Gastrocnemius medialis (tissue), 4 donors: ENCODE measurements around the gene ADH5. TPM values are rescaled to one million over a fixed set of nuclear protein-coding genes. Genes with fewer than 3 reads are reported as not detected.

Experiments
- ATAC-seq, 2 donors: fragments of 150-250 bp; one replicate each; pipeline ENCODE4 v1.9.1; 2016
- DNase-seq, 2 donors: peaks; one replicate each; pipeline ENCODE4 v3.0.0-alpha.2; 2019
- H3K27ac ChIP-seq, 4 donors: fragments of 200-600 bp; sonication (generic); 1 replicate in 1 of 4; 2 replicates in 3 of 4; pipeline ENCODE4 v1.5.1; 2016 to 2018; ENCODE audit warnings: mild to moderate bottlenecking in 2 of 4, moderate library complexity in 1 of 4
- H3K27me3 ChIP-seq, 3 donors: fragments of 200-600 bp; sonication (generic) in 2 of 3; 1 replicate in 1 of 3; 2 replicates in 2 of 3; pipeline versions ENCODE4 v1.5.1 to v1.6.0; 2016 to 2019; ENCODE audit warnings: mild to moderate bottlenecking in 1 of 3, moderate library complexity in 1 of 3
- H3K36me3 ChIP-seq, 2 donors: fragments of 200-600 bp; sonication (generic) in 1 of 2; one replicate each; pipeline ENCODE4 v1.5.1; 2017 to 2018
- H3K4me1 ChIP-seq, 2 donors: fragments of 200-600 bp; sonication (generic) in 1 of 2; one replicate each; pipeline ENCODE4 v1.5.1; 2016 to 2017; ENCODE audit warnings: mild to moderate bottlenecking in 2 of 2
- H3K4me3 ChIP-seq, 4 donors: fragments of 200-600 bp; sonication (generic) in 3 of 4; 1 replicate in 1 of 4; 2 replicates in 3 of 4; pipeline ENCODE4 v1.5.1; 2016 to 2019; ENCODE audit warnings: mild to moderate bottlenecking in 2 of 4
- H3K9me3 ChIP-seq, 3 donors: fragments of 200-600 bp; sonication (generic) in 2 of 3; 1 replicate in 1 of 3; 2 replicates in 2 of 3; pipeline ENCODE4 v1.5.1; 2016 to 2019
- CTCF ChIP-seq, 5 experiments: fragments of 450-650 bp in 3 of 5; fragments of 200-600 bp in 2 of 5; sonication (generic) in 2 of 5; IDR thresholded peaks in 4 of 5; conservative IDR thresholded peaks in 1 of 5; 1 replicate in 4 of 5; 2 replicates in 1 of 5; pipeline ENCODE4 v1.5.1; 2016 to 2019; ENCODE audit warnings: antibody characterized with exemption in 5 of 5, mild to moderate bottlenecking in 3 of 5, moderate library complexity in 3 of 5
- POLR2A ChIP-seq, 2 donors: fragments of 450-650 bp; IDR thresholded peaks; one replicate each; pipeline ENCODE4 v1.6.1; 2017; ENCODE audit warnings: antibody characterized with exemption in 2 of 2, mild to moderate bottlenecking in 2 of 2, moderate library complexity in 2 of 2
- in situ Hi-C, 4 donors: fragments of 200-750 bp; cut with MboI; loops; one replicate each; pipeline versions ENCODE4 v1.15.0 to v1.8.0; 2017; ENCODE audit warnings: low sequenced_read_pairs in 4 of 4
- intact Hi-C: fragments of 100-400 bp; cut with DNase I; formaldehyde crosslinking; loops from one replicate; pipeline ENCODE4 v1.15.1; 2023; ENCODE audit warnings: low total_unique reads
- total RNA-seq, 4 donors: library from RNA; depleted of rRNA; stranded (reverse); fragments of >200 nt; gene quantifications; one replicate each; pipeline versions ENCODE4 v1.1.0 to v1.2.3, GENCODE V29; 2016

ADH5 gene
- total RNA-seq, 4 donors from 2014 or later: 55.2 to 101 (median 72.6) TPM

- Histone ChIP-seq H3K27me3 (no peaks in the 10 kb centered on the region), H3K36me3 (no peaks in the 10 kb centered on the region), H3K4me3 (no peak overlapping the region), H3K4me1 (no peaks in the 10 kb centered on the region), H3K27ac (no peak overlapping the region), H3K9me3 (no peaks in the 10 kb centered on the region)
- intact Hi-C loops (no loop called here), in situ Hi-C loops (no loop called here)
- DNase-seq: no peak
- no peak for ATAC-seq
- TF ChIP-seq CTCF (IDR thresholded peaks at IDR 0.05 in 4 of 5, conservative IDR thresholded peaks at IDR 0.05 in 1 of 5) (no peak), POLR2A (IDR thresholded peaks at IDR 0.05) (no peak)
Observed at GRCh38 chr4:99033956-99034355, 54.6 kb downstream of the ADH5 start.

- no peak for DNase-seq
- no peaks in the 10 kb centered on the region for H3K9me3 ChIP-seq
- H3K4me1 ChIP-seq: peaks cover 2 to 6% of the 10 kb centered on the region in 2 donors
- H3K4me3 ChIP-seq: no peak overlapping the region
- in situ Hi-C loops (no loop called here), intact Hi-C loops (no loop called here)
- no peaks in the 10 kb centered on the region for H3K27me3 ChIP-seq
- TF ChIP-seq POLR2A (IDR thresholded peaks at IDR 0.05) (no peak), CTCF (IDR thresholded peaks at IDR 0.05 in 4 of 5, conservative IDR thresholded peaks at IDR 0.05 in 1 of 5) (no peak)
- no peak for ATAC-seq
- H3K36me3 ChIP-seq: no peaks in the 10 kb centered on the region
- no peak overlapping the region for H3K27ac ChIP-seq
Observed at GRCh38 chr4:99029852-99030251, 58.7 kb downstream of the ADH5 start.

- no peaks in the 10 kb centered on the region for H3K9me3 ChIP-seq
- DNase-seq (no peak), ATAC-seq (no peak)
- no peak overlapping the region for H3K27ac ChIP-seq
- TF ChIP-seq CTCF (IDR thresholded peaks at IDR 0.05 in 4 of 5, conservative IDR thresholded peaks at IDR 0.05 in 1 of 5) (no peak), POLR2A (IDR thresholded peaks at IDR 0.05) (no peak)
- H3K36me3 ChIP-seq: no peaks in the 10 kb centered on the region
- in situ Hi-C loops (no loop called here), intact Hi-C loops (no loop called here)
- H3K4me1 ChIP-seq: peaks cover 8 to 11% of the 10 kb centered on the region in 2 donors
- H3K27me3 ChIP-seq: no peaks in the 10 kb centered on the region
- no peak overlapping the region for H3K4me3 ChIP-seq
Observed at GRCh38 chr4:99029018-99029735, 59.4 kb downstream of the ADH5 start.

- DNase-seq (no peak), ATAC-seq (no peak)
- TF ChIP-seq CTCF (IDR thresholded peaks at IDR 0.05 in 4 of 5, conservative IDR thresholded peaks at IDR 0.05 in 1 of 5) (no peak), POLR2A (IDR thresholded peaks at IDR 0.05) (no peak)
- Histone ChIP-seq H3K4me1 (peaks cover 11% of the 10 kb centered on the region in 2 donors), H3K4me3 (no peak overlapping the region), H3K9me3 (no peaks in the 10 kb centered on the region), H3K27me3 (no peaks in the 10 kb centered on the region), H3K36me3 (no peaks in the 10 kb centered on the region), H3K27ac (no peak overlapping the region)
- in situ Hi-C loops (no loop called here), intact Hi-C loops (no loop called here)
Observed at GRCh38 chr4:99028187-99028586, 60.4 kb downstream of the ADH5 start.

- no peak for DNase-seq
- Histone ChIP-seq H3K27me3 (no peaks in the 10 kb centered on the region), H3K9me3 (no peaks in the 10 kb centered on the region), H3K4me3 (no peak overlapping the region), H3K36me3 (no peaks in the 10 kb centered on the region), H3K4me1 (peaks cover 11% of the 10 kb centered on the region in 2 donors), H3K27ac (no peak overlapping the region)
- TF ChIP-seq POLR2A (IDR thresholded peaks at IDR 0.05) (no peak), CTCF (IDR thresholded peaks at IDR 0.05 in 4 of 5, conservative IDR thresholded peaks at IDR 0.05 in 1 of 5) (no peak)
- in situ Hi-C loops (no loop called here), intact Hi-C loops (no loop called here)
- ATAC-seq: no peak
Observed at GRCh38 chr4:99027304-99027703, 61.3 kb downstream of the ADH5 start.
